Measurements from ENCODE around the gene TSPAN31.

GRCh38 chr12:57736741-57737466 lies 7.9 kb upstream of the TSPAN31 start:
- TF ChIP-seq SUZ12 (IDR thresholded peaks at IDR 0.05): no peak
- TF ChIP-seq BHLHE40 (IDR thresholded peaks at IDR 0.05; ENCODE audit: borderline replicate concordance): no peak
- no peak for TF ChIP-seq FOXK2 (IDR thresholded peaks at IDR 0.05)
- no peak for TF ChIP-seq PKNOX1 (IDR thresholded peaks at IDR 0.05)
- no peak for TF ChIP-seq LEF1 (IDR thresholded peaks at IDR 0.05; ENCODE audit: borderline replicate concordance)
- no peak for TF ChIP-seq ELF4 (IDR thresholded peaks at IDR 0.05)
- no peak for TF ChIP-seq SP1 (IDR thresholded peaks at IDR 0.05)
